Osteoblast (primary cell): ENCODE data around the gene CMIP. TPM values are rescaled to one million over a fixed set of nuclear protein-coding genes. Genes with fewer than 3 reads are reported as not detected.

ENCODE experiments used
- DNase-seq: peaks from one replicate; pipeline ENCODE4 v3.0.0; 2011; ENCODE audit warnings: low spot score, mixed read lengths; ENCODE audit not compliant: insufficient read length; ENCODE audit errors: missing footprints
- H2AFZ ChIP-seq: 2 replicates; pipeline ENCODE4 v1.6.0; 2011; ENCODE audit warnings: mild to moderate bottlenecking, low read length
- H3K27ac ChIP-seq: 2 replicates; pipeline ENCODE4 v1.5.1; 2011; ENCODE audit warnings: mild to moderate bottlenecking, low read depth, low read length, moderate library complexity
- H3K27me3 ChIP-seq: 2 replicates; pipeline ENCODE4 v1.6.0; 2012; ENCODE audit warnings: mild to moderate bottlenecking, control low read depth, inconsistent platforms, low read length, moderate library complexity; ENCODE audit not compliant: insufficient read depth
- H3K36me3 ChIP-seq: 2 replicates; pipeline ENCODE4 v1.5.1; 2011; ENCODE audit warnings: mild to moderate bottlenecking, low read length, control low read depth, moderate library complexity; ENCODE audit not compliant: insufficient read depth
- H3K4me1 ChIP-seq: 2 replicates; pipeline ENCODE4 v1.5.1; 2011; ENCODE audit warnings: mild to moderate bottlenecking, low read length, control low read depth, moderate library complexity; ENCODE audit not compliant: insufficient read depth
- H3K4me2 ChIP-seq: 2 replicates; pipeline ENCODE4 v1.6.0; 2011; ENCODE audit warnings: mild to moderate bottlenecking, low read length; ENCODE audit not compliant: insufficient read depth
- H3K4me3 ChIP-seq: fragments of 200-600 bp; sonication (generic); 3 replicates; pipeline ENCODE4 v1.5.1; 2012; ENCODE audit warnings: mild to moderate bottlenecking, low read length, inconsistent platforms; ENCODE audit not compliant: insufficient read depth
- H3K79me2 ChIP-seq: 2 replicates; pipeline ENCODE4 v1.6.0; 2012; ENCODE audit warnings: mild to moderate bottlenecking, low read length, control low read depth, inconsistent platforms; ENCODE audit not compliant: insufficient read depth
- H3K9me3 ChIP-seq: 2 replicates; pipeline ENCODE4 v1.5.1; 2011; ENCODE audit warnings: low read depth, low read length, control low read depth
- H4K20me1 ChIP-seq: 2 replicates; pipeline ENCODE4 v1.6.0; 2012; ENCODE audit warnings: mild to moderate bottlenecking, low read length, control low read depth; ENCODE audit not compliant: insufficient read depth
- CTCF ChIP-seq: IDR thresholded peaks from 2 replicates; pipeline ENCODE4 v1.5.1; 2011; ENCODE audit warnings: mild to moderate bottlenecking, low read depth, low read length, moderate library complexity; ENCODE audit errors: extremely low read depth
- total RNA-seq: library from RNA; depleted of rRNA; stranded (reverse); fragments of >200 nt; gene quantifications from 2 replicates; pipeline ENCODE4 v1.2.3, GENCODE V29; 2012

CMIP gene
- total RNA-seq, 1 donor = 8.3 TPM

- DNase-seq = peak; percentile 63
- Histone ChIP-seq H3K4me2 (no peak overlapping the region), H3K4me3 (no peak overlapping the region), H4K20me1 (no peaks in the 10 kb centered on the region), H3K79me2 (no peaks in the 10 kb centered on the region), H3K27me3 (no peaks in the 10 kb centered on the region), H3K36me3 (peaks cover 13% of the 10 kb centered on the region), H3K9me3 (no peaks in the 10 kb centered on the region), H2AFZ (no peak overlapping the region), H3K4me1 (peaks cover 12% of the 10 kb centered on the region), H3K27ac (no peak overlapping the region)
- no peak for TF ChIP-seq CTCF
Observed at GRCh38 chr16:81695321-81696165, 250.9 kb downstream of the CMIP start.

DNA sequence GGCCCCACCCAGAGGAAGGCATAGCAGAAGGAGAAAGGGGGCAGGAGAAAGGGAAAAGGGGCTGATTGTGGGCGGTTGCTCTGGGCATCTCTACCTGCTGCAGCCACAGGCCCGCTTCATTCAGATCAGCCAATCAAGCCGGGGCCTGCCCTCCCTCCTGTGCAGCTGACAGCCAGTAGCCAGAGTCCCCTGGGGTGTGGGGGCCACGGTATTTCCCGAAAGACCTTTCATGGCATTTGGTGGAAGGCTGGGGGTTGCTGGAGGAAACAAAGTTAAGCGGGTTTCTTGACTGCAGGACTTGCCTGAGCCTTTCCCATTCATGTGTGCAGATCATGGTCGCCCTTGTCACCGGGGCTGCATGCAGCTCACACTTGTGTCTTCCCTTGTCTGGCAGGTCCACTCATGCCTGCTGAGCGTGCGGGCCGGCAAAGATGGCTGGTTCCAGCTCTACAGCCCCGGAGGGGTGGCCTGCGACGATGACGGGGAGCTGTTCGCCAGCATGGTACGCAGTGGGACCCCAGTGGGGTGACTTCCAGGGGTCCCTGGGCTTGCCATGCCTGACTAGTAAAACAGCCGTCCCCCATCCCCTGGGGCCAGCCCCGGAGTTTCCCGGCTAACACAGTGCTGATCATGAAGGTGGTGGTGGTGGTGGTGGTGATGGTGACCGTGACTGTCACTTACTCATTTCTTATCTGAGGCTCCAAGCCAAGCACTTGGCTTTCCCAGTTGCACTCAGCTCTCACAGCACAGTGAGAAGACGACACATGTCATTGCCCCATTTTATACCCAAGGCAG, 251.8 kb downstream of the CMIP start:
- TF ChIP-seq CTCF = no peak
- no peaks in the 10 kb centered on the region for H4K20me1 ChIP-seq
- H3K36me3 ChIP-seq = peaks cover 13% of the 10 kb centered on the region
- H2AFZ ChIP-seq = no peak overlapping the region
- peaks cover 12% of the 10 kb centered on the region for H3K4me1 ChIP-seq
- H3K27ac ChIP-seq = no peak overlapping the region
- H3K4me2 ChIP-seq = no peak overlapping the region
- no peaks in the 10 kb centered on the region for H3K9me3 ChIP-seq
- peak; percentile 76 for DNase-seq
- H3K4me3 ChIP-seq = no peak overlapping the region
- H3K27me3 ChIP-seq = no peaks in the 10 kb centered on the region
- no peaks in the 10 kb centered on the region for H3K79me2 ChIP-seq

- Histone ChIP-seq H3K9me3 (no peaks in the 10 kb centered on the region), H3K79me2 (no peaks in the 10 kb centered on the region), H3K4me1 (peaks cover 12% of the 10 kb centered on the region), H3K36me3 (peaks cover 9% of the 10 kb centered on the region), H3K27ac (no peak overlapping the region), H3K4me2 (no peak overlapping the region), H3K4me3 (no peak overlapping the region), H3K27me3 (no peaks in the 10 kb centered on the region), H2AFZ (no peak overlapping the region), H4K20me1 (no peaks in the 10 kb centered on the region)
- DNase-seq = peak; percentile 94
- TF ChIP-seq CTCF = peak; percentile 84
Observed at GRCh38 chr16:81696961-81697615, 252.5 kb downstream of the CMIP start.
